GM19324 (cell line): ENCODE results near the gene COMMD9.

Experiments
- ATAC-seq: cut with Tn5 transposase; IDR thresholded peaks from one replicate; pipeline ENCODE4 v1.9.1; 2021; ENCODE audit warnings: mild to moderate bottlenecking, moderate library complexity; ENCODE audit not compliant: unreplicated experiment, low FRiP score

The COMMD9 gene

DNA sequence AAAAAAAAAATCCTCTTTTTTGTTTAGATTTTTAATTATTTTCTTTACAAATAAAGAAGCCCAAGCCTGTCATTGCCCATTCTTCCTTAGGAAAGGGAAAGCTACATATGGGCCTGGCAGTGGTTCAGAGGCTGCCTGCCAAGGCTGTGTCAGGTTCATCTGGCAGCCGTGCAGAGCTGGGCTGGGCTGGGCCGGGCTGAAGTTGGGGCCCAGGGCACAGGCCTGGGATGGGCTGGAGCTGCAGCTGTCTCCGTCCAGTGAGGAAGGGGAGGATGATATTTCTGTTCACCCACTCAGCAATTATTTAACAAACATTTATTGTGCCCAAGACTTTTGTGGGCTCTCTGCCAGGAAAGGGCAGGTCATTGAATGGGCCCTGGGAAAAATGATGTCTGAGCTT is 11.4 kb upstream of the COMMD9 start:
- no peak for ATAC-seq

GRCh38 chr11:36296884-36297543 is 7.8 kb upstream of the COMMD9 start:
- no peak for ATAC-seq

DNA sequence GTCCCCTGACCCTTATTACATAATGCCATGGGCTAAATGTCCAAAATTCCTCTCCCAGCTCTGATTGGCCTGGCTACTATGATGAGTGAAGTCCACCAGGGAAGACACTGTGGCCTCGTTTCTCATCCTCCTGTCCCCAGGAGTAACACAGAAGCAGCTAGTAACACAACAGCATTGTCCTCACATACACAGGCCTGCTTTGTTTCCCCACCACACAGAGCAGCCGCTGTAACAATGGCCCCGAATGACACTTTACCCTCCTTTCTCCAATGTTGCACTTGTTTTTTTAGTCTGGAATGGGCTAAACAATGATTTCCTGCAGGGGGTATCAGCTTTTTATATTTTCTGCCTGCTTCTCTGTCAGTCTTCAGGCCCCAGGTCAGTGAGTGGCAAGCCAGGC is 6.7 kb upstream of the COMMD9 start, which contains the start of gene PRR5L:
PRR5L (plus strand) TSS at position 363 of the 400 bp plus-strand sequence. CDS start 104,834 bp downstream, outside the sequence.
- ATAC-seq, result no peak

GRCh38 chr11:36292311-36292722 is 3.1 kb upstream of the COMMD9 start:
- no peak for ATAC-seq

GRCh38 chr11:36288442-36289225 is 590 bp downstream of the COMMD9 start:
- no peak for ATAC-seq

DNA sequence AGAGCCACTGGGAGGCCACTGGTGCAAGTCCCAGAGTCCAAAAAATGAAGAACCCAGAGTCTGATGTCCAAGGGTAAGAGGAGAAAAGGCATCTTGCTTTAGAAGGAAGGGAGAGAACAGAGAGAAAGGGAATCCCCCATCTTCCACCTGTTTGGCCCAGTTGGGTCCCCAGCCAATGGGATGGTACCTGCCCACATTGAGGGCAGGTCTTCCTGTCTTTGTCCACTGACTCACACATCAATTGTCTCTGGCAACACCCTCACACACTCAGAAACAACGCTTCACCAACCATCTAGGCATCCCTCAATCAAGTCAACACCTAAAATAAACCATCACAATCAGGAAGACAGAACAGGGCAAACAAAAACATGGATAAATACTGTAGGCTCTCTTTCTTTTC is 6.3 kb downstream of the COMMD9 start:
- no peak for ATAC-seq

- no peak for ATAC-seq
Measured at GRCh38 chr11:36281850-36282249, 7.4 kb downstream of the COMMD9 start.

DNA sequence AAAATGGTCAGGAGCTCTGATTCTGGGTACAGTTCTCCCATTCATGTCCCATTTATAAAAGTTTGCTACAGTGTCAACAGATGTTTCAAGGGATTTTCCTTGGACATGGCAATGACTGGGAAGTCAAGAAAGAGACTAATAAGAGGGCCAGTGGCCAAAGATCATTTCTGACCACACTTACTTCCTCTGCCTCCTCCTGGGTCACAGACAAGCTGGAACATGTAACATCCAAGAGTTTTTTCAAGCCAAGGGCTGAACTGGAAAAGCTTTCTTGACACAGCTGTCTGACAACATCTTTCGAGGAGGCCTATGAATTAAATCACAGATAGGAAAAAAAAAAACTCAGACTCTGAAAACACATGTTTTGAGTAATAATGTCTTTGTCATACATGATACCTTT is 8.7 kb downstream of the COMMD9 start:
- no peak for ATAC-seq

GRCh38 chr11:36278531-36279282 is 10.5 kb downstream of the COMMD9 start:
- ATAC-seq, result no peak

- no peak for ATAC-seq
Measured at GRCh38 chr11:36274414-36274813, 14.8 kb downstream of the COMMD9 start.

DNA sequence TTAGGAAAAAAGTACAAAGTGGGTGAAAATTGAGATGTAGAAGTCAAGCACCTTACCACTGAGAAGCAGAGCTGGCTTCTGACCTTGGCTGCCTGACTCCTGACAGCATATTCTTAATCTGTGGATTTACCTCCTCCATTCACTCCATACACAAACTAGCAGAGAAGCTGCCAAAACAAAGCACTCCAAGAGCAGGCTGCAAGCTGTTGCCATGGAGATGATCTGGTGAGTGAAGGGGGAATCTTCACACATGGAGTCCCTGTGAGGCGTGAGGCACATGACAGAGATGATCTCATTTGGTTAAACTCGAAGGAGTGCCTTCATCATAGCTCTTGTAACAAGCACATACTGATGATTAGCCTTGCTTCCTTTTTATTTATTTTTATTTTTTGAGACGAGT is 16.1 kb downstream of the COMMD9 start:
- no peak for ATAC-seq

GRCh38 chr11:36271794-36272407 is 17.3 kb downstream of the COMMD9 start:
- no peak for ATAC-seq

GRCh38 chr11:36270701-36271100 is 18.5 kb downstream of the COMMD9 start:
- no peak for ATAC-seq

- no peak for ATAC-seq
Measured at GRCh38 chr11:36268337-36268985, 20.8 kb downstream of the COMMD9 start.

DNA sequence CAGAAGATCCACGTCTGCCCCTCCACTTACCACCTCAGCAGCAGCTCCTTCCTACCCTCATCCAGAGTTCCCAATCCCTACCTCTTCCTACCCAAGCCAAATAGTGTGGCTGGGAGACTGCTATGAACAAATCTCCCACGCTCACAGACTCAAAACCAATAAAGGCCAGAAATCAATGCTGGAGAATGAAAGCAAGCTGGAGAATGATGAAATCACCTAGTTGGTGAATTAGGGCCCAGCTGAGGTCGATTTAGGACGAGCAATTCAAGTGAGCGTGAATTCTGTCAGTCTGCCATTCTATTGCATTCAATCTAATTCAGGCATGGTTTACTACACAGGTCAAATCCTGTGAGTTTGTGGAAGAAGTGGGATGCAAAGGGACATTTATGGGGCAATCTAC is 22.5 kb downstream of the COMMD9 start:
- no peak for ATAC-seq

GRCh38 chr11:36265793-36266628 is 23.2 kb downstream of the COMMD9 start:
- ATAC-seq, result peak; percentile 46

DNA sequence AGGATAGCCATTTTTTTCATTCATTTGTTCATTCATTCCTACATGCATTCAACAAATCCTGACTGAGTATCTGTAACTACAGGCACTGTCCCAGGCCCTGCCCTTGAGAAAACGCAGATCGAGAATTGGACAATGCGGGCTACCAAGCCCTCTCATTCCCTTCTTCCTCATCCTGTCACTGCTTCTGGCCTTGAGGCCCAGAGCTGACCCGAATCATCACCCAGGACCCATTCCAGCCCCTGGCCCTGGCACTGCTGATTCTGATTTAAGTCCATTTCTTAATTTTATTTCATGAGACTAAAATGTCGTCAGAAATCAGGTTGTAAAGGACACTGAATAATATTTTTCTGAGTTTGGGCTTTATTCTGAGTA is 24.3 kb downstream of the COMMD9 start:
- no peak for ATAC-seq

DNA sequence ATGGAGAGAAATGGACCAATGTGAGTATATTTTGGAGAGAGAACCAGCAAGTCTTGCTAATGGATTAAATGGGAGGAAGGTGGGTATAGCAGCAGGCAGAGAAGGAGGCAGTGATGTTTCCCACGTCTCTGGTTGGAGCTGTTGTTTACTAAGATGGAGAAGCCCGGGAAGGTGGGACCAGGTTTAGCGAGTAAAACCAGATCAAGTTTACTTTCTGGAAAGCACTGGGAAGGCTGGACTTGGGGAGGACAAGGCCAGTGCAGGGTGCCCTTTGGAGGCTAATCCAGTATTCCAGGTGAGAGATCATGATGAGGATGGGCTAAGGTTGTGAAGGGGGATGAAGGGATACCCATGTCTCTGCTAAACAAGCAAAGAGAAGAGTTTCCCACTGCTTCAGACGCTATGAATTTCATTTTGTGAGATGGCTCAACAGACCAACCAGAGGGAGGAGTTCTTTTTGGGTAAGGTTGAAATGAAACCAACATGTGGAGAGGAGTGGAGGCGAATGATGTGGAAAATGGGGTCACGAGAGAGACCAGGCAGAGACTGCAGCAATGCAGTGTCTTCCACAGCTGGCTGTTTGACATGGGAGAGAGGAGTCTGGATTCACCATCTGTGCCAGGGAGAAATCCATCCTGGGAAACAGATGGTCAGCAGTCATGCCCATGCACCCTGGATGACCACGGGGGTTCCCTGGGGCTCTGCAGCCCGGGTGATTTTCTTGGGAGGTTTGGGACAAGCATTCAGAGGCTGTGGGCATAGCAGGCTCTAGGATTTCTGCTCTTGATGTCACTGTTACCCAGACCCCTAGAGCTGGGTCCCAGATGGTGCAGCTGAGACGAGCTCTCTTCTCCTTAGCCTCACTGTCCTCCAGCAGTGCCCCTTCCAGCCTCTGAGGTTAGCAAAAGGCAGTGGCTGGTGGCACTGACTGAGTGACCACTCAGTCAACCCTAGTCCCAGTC is 24.9 kb downstream of the COMMD9 start:
- ATAC-seq, result no peak
